Stimulated activated CD8-positive, alpha-beta memory T cell treated with anti-CD3 and anti-CD28 coated beads, Interleukin-2, amount 100 ng/mL, for 48 hours (primary cell): Measurements from ENCODE around the gene ARL3.
"Not testable (repeated sequence)": the region's sequence is repeated elsewhere in the genome, so short reads cannot be mapped to it uniquely, and the experiment has no call there.

ENCODE experiments used
- DNase-seq, 2 donors: peaks; one replicate each; pipeline ENCODE4 v3.0.0-alpha.2; 2020; ENCODE audit warnings: low read depth in 2 of 2

ARL3 gene

GRCh38 chr10:102713814-102714620, at the start of gene ARL3:
Gene ARL3 (minus strand): TSS chr10:102714397. CDS start chr10:102714275, 122 bp downstream.
- DNase-seq: peak; percentile 96 to 99

DNA sequence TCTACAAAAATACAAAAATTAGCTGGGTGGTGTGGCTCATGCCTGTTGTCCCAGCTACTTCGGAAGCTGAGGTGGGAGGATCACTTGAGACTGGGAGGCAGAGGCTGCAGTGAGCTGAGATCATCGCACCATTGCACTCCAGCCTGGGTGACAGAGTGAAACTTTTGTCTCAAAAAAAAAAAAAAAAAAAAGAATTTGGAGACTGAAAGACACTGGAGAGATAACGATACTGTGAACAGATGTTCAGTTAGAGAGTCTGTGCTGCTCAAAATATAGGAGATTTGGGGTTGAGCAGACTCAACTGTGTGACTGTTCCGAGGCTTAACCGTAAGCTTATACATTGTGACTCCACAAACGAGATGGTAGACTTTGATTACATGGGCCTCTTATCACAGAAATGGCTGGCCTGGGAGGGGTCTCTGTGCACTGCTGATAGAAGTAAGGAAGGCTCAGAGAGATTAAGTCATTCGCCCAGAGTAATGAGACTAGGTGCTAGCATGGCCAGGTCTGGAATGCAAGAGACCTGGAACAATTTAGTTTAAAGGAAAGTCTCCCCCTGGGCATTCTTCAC, 48.9 kb upstream of the ARL3 start:
- no peak for DNase-seq

DNA sequence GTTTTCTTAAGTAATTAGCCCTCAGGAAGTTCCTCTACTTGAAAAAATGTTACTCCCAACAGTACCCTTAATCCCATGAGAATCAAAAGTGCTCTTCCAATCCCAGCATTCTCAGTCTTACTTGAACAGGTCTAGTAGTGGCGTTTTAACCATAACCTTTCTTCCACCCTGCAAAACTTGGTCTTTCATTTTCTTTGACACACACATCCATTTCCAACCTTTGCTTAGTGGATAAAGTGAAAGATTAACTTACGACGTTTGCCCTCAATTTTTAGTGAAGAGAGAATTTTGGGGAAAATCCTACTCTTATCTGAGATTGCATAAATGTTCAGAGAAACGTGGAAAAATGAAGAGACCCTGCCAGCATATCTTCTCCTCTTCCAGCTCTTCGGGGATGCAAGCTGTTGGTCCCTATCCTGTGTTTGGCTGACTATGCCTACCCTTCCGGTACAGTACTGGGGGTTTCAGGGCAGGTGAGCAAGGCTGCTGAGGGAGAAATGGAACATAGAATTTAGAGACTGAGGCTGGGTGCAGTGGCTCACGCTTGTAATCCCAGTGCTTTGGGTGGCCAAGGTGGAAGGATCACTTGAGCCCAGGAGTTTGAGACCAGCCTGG, 48.3 kb upstream of the ARL3 start:
- DNase-seq: no peak

GRCh38 chr10:102761981-102762380, 47.8 kb upstream of the ARL3 start:
- no peak for DNase-seq

- DNase-seq: no peak
Observed at GRCh38 chr10:102759497-102760210, 45.5 kb upstream of the ARL3 start.

GRCh38 chr10:102758933-102759262, 44.7 kb upstream of the ARL3 start:
- not testable (repeated sequence) for DNase-seq

DNA sequence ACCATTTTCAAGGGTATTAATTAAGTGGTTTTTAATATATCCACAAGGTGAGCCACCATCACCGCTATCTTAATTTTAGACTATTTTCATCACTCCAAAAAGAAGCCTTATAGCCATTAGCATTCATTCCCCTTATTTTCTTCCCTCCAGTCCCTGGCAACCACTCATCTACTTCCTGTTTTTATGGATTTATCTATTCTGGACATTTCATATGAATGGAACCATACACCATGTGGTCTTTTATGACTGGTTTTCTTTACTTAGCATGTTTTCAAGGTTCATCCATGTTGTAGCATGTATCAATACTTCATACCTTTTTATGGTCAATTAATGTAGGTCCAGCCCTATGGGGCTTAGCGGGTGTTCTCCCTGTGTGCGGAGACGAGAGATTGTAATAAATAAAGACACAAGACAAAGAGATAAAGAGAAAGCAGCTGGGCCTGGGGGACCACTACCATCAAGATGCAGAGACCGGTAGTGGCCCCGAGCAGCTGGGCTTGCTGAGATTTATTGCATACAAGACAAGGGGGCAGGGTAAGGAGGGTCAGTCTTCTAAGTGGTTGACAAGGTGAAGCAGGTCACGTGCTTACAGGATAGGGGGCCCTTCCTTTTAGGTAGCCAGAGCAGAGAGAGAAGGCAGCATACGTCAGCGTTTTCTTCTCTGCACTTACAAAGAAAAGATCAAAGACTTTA, 44.2 kb upstream of the ARL3 start:
- DNase-seq: no peak

- no peak for DNase-seq
Observed at GRCh38 chr10:102757323-102757722, 43.1 kb upstream of the ARL3 start.

DNA sequence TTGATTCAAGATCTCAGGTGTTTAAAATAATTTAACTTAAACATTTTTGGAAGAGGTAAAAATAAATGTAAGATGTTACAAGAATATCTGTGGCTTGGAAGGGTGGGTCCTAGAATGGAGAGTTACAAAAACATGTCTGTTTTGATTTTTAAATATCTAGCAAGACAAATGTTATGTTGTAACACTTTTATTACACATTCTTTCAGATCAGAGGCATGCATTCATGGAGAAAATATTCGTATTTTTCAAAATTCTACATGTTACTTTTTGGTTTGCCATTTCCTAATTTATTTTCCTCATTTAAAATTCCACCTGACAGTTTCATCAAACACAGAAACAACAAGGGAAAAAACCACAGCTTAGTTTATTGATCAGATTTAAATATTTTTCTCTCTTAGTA, 39.5 kb upstream of the ARL3 start:
- DNase-seq: no peak

DNA sequence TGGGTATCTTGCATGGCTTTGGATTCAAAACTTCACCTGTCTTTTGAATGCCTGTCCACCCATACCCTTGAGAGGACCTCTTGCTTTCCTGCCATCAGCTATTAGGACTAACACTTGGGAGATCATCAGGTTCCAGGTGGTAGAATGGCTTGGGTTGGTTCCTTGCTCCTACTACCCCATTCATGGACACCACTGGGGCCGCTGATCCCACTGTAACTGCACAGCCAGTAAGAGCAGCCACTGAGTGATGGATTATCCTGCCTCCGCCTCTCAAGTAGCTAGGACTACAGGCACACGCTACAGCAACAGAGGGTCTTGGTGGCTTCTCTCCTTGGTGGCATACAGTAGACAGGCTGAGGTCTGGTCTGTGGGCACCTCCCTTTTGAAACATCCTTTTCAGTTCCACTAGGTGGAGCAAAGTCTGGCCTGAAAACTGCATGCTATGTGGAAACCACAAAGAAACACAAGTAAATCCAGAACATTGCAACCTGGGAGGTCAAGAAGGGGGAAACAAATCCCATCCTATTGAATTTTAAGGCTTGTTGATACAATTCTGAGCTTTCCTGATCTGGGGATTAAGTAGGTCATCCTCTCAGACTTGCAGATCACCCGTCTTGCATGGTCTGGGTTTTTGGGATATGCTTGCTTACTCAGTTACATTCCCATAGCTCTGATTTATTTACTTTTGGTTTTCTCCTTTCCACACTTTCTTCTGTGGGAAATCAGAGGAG, 38.9 kb upstream of the ARL3 start:
- no peak for DNase-seq

- DNase-seq: no peak
Observed at GRCh38 chr10:102752266-102752930, 38.2 kb upstream of the ARL3 start.

- no peak for DNase-seq
Observed at GRCh38 chr10:102745157-102745556, 31.0 kb upstream of the ARL3 start.

DNA sequence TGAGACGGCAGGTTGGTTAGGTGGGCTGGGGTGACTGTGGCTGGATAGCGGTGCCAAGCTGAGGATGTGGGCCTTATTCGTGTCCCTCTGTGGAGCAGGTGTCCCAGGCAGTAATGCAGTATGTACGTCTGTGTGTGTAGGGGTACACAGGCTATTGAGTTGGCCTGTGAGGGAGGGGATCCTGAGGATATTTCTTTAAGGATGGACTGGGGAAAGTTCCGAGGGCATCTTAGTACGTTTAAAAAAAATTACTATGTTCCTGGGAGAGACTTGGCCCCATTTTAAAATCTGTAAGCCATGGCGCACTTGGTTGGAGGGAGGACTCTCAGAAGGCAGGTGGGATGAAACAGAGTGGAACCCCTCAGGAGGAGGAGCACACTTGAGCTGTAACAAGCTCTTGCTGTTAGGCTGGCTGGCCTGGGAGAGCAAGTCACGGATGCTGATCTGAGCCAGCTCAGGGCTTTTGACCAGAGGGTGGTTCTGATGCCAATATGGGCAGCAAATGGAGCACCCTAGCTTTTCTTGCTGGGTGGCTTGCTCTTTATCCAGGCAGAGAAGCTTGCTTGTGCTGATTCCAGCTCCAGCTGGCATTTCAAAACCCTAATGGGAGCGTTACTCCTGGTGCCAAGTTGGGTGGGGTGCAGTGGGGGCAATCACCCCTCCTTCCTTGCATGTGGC, 30.3 kb upstream of the ARL3 start:
- DNase-seq: no peak

- peak; percentile 86 to 87 for DNase-seq
Observed at GRCh38 chr10:102743588-102744373, 29.6 kb upstream of the ARL3 start, which contains the start of gene WBP1L. Gene WBP1L (plus strand): TSS chr10:102743948. CDS start chr10:102744054, 106 bp downstream.

DNA sequence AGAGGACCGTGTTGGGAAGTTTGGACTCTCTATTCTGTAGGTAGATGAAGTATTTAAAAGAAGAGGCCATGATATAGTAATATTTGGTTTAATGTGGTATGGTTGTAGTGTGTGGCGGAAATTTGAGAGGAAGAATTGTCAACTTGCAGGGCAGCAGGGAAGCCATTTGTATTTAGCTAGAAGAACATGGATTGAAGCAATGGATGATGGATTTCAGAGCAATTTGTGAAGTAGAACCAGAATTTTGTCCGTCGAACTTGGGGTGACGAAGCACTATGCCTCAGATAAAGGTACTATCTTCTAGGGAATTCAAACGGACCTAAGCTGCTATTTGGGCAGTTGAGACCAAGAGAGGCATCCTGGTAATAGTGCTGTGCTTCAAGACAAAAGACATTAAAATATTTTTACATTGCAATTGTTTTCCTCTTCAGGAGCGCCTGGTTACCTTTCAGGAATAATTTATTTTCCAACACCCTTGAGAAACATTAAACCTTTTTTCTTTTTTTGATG, 28.9 kb upstream of the ARL3 start:
- DNase-seq: no peak

DNA sequence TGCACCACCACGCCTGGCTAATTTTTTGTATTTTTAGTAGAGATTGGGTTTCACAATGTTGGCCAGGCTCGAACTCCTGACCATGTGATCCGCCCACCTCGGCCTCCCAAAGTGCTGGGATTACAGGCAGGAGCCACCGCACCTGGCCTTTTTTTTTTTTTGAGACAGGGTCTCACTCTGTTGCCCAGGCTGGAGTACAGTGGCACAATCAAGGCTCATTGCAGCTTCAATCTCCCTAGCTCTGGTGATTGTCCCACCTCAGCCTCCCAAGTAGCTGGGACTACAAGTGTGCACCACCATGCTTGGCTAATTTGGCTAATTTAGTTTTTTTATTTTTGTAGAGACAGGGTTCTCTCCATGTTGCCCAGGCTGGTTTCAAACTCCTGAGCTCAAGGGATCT, 28.1 kb upstream of the ARL3 start:
- not testable (repeated sequence) for DNase-seq

- no peak for DNase-seq
Observed at GRCh38 chr10:102741726-102742237, 27.6 kb upstream of the ARL3 start.

DNA sequence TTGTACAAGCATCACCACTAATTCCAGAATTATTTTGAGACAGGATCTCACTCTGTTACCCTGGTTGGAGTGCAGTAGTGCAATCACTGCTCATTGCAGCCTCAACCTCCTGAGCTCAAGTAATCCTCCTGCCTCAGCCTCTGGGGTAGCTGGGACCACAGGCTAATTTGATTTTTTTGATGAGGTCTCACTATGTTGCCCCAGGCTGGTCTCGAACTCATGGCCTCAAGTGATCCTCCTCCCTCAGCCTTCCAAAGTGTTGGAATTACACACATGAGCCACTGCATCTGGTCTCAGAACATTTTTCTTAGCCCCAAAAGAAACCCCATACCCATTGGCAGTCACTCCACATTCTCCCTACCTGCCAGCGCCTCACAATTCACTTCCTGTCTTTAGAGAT, 26.0 kb upstream of the ARL3 start:
- no peak for DNase-seq

DNA sequence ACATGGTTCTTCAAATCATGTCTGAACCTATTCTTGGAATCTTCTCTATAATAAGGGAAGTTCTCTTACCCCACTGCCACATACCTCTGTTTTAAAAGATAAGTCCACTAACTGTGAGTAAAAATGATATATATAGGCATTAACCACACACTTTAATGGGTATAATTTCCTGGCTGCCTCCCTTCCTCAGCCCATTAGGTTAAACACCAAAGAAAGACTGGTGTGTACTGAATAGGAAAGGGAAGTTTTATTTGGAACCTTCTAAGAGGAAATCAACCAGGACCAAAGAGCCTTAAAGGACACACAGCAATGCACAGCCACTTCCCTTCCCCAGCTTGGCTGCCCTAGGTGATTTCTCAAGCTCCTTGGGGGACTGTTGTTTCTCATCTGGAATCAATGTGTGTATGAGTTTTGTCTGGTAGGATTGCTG, 24.5 kb upstream of the ARL3 start:
- DNase-seq: no peak
